ENCODE data around the gene FMC1. TPM values are rescaled to one million over a fixed set of nuclear protein-coding genes. Genes with fewer than 3 reads are reported as not detected.
"Not testable (repeated sequence)": the region's sequence is repeated elsewhere in the genome, so short reads cannot be mapped to it uniquely, and the experiment has no call there.

FMC1 gene
- total and polyA plus RNA-seq, 2 experiments from 2014 or later: 9.5 to 35.1 TPM

- H3K36me3 ChIP-seq (ENCODE audit: low read depth): 0 out of 2 replicates have a peak, but pooled peaks cover 6% of the 10 kb centered on the region
- H3K79me2 ChIP-seq (ENCODE audit: insufficient read depth): no peaks in the 10 kb centered on the region
- no peak overlapping the region for H3K27ac ChIP-seq
- H3K27me3 ChIP-seq (replicated peaks; ENCODE audit: insufficient read depth): no peaks in the 10 kb centered on the region
- H3K4me2 ChIP-seq (ENCODE audit: unreplicated experiment): no peak overlapping the region
- H3K9me2 ChIP-seq (ENCODE audit: insufficient read depth): no peaks in the 10 kb centered on the region
- H3K9me3 ChIP-seq (ENCODE audit: low read depth): no peaks in the 10 kb centered on the region
- H4K20me1 ChIP-seq (ENCODE audit: insufficient read depth): no peaks in the 10 kb centered on the region
- no peak for DNase-seq
- TF ChIP-seq EZH2 (IDR thresholded peaks at IDR 0.05; ENCODE audit: insufficient read depth, poor library complexity, severe bottlenecking) (no peak), EZH2phosphoT487 (IDR thresholded peaks at IDR 0.05; ENCODE audit: insufficient read depth, low read depth) (no peak)
- H3K4me3 ChIP-seq: no peak overlapping the region
- in situ Hi-C loops (cut with MboI): no loop called here
- H2AFZ ChIP-seq: no peak overlapping the region
- H3F3A ChIP-seq (ENCODE audit: insufficient read depth): no peaks in the 10 kb centered on the region
- 93 to 95% methylated on average over 1 of the region's 1 CpG for WGBS, 2 experiments (ENCODE audit: low coverage in 1 of 2, low lambda C conversion rate in 2 of 2, missing lambda C conversion rate in 2 of 2)
- no peaks in the 10 kb centered on the region for H3K4me1 ChIP-seq (ENCODE audit: insufficient read depth)
- H3K9ac ChIP-seq: no peak overlapping the region
These were observed 36.6 kb upstream of the FMC1 start for GRCh38 chr7:139304517-139304916.

GRCh38 chr7:139317939-139318505, 23.1 kb upstream of the FMC1 start:
- H3K9me3 ChIP-seq (ENCODE audit: low read depth): no peaks in the 10 kb centered on the region
- no peaks in the 10 kb centered on the region for H3K79me2 ChIP-seq (ENCODE audit: insufficient read depth)
- DNase-seq: no peak
- H3K9ac ChIP-seq: no peak overlapping the region
- no peaks in the 10 kb centered on the region for H3K36me3 ChIP-seq (ENCODE audit: low read depth)
- no peak overlapping the region for H2AFZ ChIP-seq
- in situ Hi-C loops (cut with MboI): no loop called here
- no peaks in the 10 kb centered on the region for H3K4me1 ChIP-seq (ENCODE audit: insufficient read depth)
- H3K27ac ChIP-seq: no peak overlapping the region
- H3K4me2 ChIP-seq (ENCODE audit: unreplicated experiment): no peak overlapping the region
- H4K20me1 ChIP-seq (ENCODE audit: insufficient read depth): no peaks in the 10 kb centered on the region
- no peaks in the 10 kb centered on the region for H3K9me2 ChIP-seq (ENCODE audit: insufficient read depth)
- no peak overlapping the region for H3K4me3 ChIP-seq
- 89 to 95% methylated on average over 5 of the region's 5 CpGs for WGBS, 2 experiments (ENCODE audit: low coverage in 1 of 2, low lambda C conversion rate in 2 of 2, missing lambda C conversion rate in 2 of 2)
- H3F3A ChIP-seq (ENCODE audit: insufficient read depth): no peaks in the 10 kb centered on the region
- H3K27me3 ChIP-seq (replicated peaks; ENCODE audit: insufficient read depth): no peaks in the 10 kb centered on the region
- TF ChIP-seq EZH2phosphoT487 (IDR thresholded peaks at IDR 0.05; ENCODE audit: insufficient read depth, low read depth) (no peak), EZH2 (IDR thresholded peaks at IDR 0.05; ENCODE audit: insufficient read depth, poor library complexity, severe bottlenecking) (no peak)

DNA sequence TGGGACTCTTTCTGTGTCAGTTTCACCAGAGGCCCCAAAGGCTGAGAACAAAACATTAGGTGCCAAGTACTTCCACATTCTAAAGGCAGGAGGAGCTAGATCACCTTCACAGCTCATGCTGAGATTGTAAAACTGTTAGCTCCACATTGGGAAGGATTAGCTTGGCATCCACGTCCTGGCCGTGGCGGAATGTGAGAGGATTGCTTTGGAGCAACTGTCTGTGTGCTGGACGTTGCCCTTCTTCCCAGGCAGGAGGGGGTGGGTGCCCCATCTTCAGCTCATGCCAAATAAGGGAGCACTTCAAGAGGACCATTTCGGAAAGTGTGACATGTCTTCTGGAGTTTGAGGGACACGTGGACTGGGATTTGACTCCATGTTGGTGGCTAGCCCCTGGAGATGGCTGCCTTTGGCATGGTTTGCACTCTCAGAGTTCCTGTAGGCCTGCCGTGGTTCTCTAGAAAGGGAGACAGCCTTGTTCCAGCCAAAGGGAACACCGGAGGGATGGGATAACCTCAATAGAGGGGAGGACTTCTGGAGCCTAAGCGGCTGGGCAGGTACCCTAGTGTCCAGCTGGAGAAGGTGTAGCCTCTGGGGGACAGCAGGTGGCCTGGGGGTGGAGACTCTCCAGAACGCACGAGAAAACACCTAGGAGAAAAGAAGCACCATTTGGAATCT, 19.9 kb upstream of the FMC1 start:
- H3K4me1 ChIP-seq (ENCODE audit: insufficient read depth): no peaks in the 10 kb centered on the region
- H3F3A ChIP-seq (ENCODE audit: insufficient read depth): no peaks in the 10 kb centered on the region
- H3K9me3 ChIP-seq (ENCODE audit: low read depth): no peaks in the 10 kb centered on the region
- no peak overlapping the region for H3K9ac ChIP-seq
- H3K4me2 ChIP-seq (ENCODE audit: unreplicated experiment): no peak overlapping the region
- 45 to 50% methylated on average over 11 of the region's 11 CpGs for WGBS, 2 experiments (ENCODE audit: low coverage in 1 of 2, low lambda C conversion rate in 2 of 2, missing lambda C conversion rate in 2 of 2)
- no peaks in the 10 kb centered on the region for H3K9me2 ChIP-seq (ENCODE audit: insufficient read depth)
- DNase-seq: peak; percentile 53
- H3K36me3 ChIP-seq (ENCODE audit: low read depth): no peaks in the 10 kb centered on the region
- H2AFZ ChIP-seq: 0 out of 2 replicates have a peak overlapping the region, but pooled peaks have one; percentile 38
- H3K27ac ChIP-seq: no peak overlapping the region
- no peaks in the 10 kb centered on the region for H3K27me3 ChIP-seq (replicated peaks; ENCODE audit: insufficient read depth)
- no peak overlapping the region for H3K4me3 ChIP-seq
- in situ Hi-C loops (cut with MboI): no loop called here
- H3K79me2 ChIP-seq (ENCODE audit: insufficient read depth): no peaks in the 10 kb centered on the region
- no peaks in the 10 kb centered on the region for H4K20me1 ChIP-seq (ENCODE audit: insufficient read depth)
- TF ChIP-seq EZH2 (IDR thresholded peaks at IDR 0.05; ENCODE audit: insufficient read depth, poor library complexity, severe bottlenecking) (no peak), EZH2phosphoT487 (IDR thresholded peaks at IDR 0.05; ENCODE audit: insufficient read depth, low read depth) (no peak)

DNA sequence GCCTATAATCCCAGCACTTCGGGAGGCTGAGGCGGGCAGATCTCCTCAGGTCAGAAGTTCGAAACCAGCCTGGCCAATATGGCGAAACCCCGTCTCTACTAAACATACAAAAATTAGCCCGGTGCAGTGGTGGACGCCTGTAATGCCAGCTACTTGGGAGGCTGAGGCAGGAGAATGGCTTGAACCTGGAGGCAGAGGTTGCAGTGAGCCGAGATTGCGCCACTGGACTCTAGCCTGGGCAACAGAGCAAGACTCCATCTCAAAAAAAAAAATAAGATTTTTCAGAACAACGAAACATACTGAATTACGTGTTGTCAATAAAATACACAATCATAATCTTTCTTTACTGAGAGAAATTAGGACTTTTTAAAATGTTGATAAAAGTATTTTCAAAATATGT, 16.4 kb upstream of the FMC1 start:
- H4K20me1 ChIP-seq (ENCODE audit: insufficient read depth); H3K4me3 ChIP-seq; DNase-seq; H3K27me3 ChIP-seq (replicated peaks; ENCODE audit: insufficient read depth); H3K79me2 ChIP-seq (ENCODE audit: insufficient read depth); H3K9me3 ChIP-seq (ENCODE audit: low read depth); H3K9ac ChIP-seq; H3K27ac ChIP-seq; H3K36me3 ChIP-seq (ENCODE audit: low read depth); H3K4me2 ChIP-seq (ENCODE audit: unreplicated experiment); H2AFZ ChIP-seq; H3K4me1 ChIP-seq (ENCODE audit: insufficient read depth); H3K9me2 ChIP-seq (ENCODE audit: insufficient read depth); in situ Hi-C loops (cut with MboI): not testable (repeated sequence)
- H3F3A ChIP-seq (ENCODE audit: insufficient read depth): peaks cover 12% of the 10 kb centered on the region; the same call in 1 of the 2 replicates
- WGBS, 2 experiments (ENCODE audit: low coverage in 1 of 2, low lambda C conversion rate in 2 of 2, missing lambda C conversion rate in 2 of 2): 88 to 90% methylated on average over 11 of the region's 11 CpGs

Data from GM23248 (cell line).